SJCRH30 (cell line): ENCODE data around the gene ANO3. TPM values are rescaled to one million over a fixed set of nuclear protein-coding genes. Genes with fewer than 3 reads are reported as not detected.
A peak's percentile ranks its signal among the peaks of the same experiment; 100 is the strongest.

ENCODE experiments used
- DNase-seq, 2 experiments: peaks; one replicate each; pipeline ENCODE4 v3.0.0-alpha.2; 2015 to 2020
- H3K27ac ChIP-seq: fragments of 250-450 bp; sonication (Bioruptor Pico); 2 replicates; pipeline ENCODE4 v1.5.1; 2020; ENCODE audit warnings: mild to moderate bottlenecking, moderate library complexity
- H3K27me3 ChIP-seq: fragments of 250-450 bp; sonication (Bioruptor Pico); 2 replicates; pipeline ENCODE4 v1.5.1; 2020; ENCODE audit warnings: mild to moderate bottlenecking, moderate library complexity
- H3K36me3 ChIP-seq: fragments of 250-450 bp; sonication (Bioruptor Pico); 2 replicates; pipeline ENCODE4 v1.5.1; 2020; ENCODE audit warnings: mild to moderate bottlenecking, moderate library complexity
- H3K4me1 ChIP-seq: fragments of 250-450 bp; sonication (Bioruptor Pico); 2 replicates; pipeline ENCODE4 v1.5.1; 2020; ENCODE audit warnings: mild to moderate bottlenecking, moderate library complexity
- H3K4me3 ChIP-seq: fragments of 250-450 bp; sonication (Bioruptor Pico); 2 replicates; pipeline ENCODE4 v1.5.1; 2020; ENCODE audit warnings: mild to moderate bottlenecking, moderate library complexity
- H3K9me3 ChIP-seq: fragments of 250-450 bp; sonication (Bioruptor Pico); replicated peaks from 2 replicates; pipeline ENCODE4 v1.5.1; 2020; ENCODE audit warnings: mild to moderate bottlenecking, moderate library complexity
- total RNA-seq: library from RNA; depleted of rRNA; stranded (reverse); fragments of >200 nt; shearing (Covaris generic); gene quantifications from 2 replicates; pipeline ENCODE4 v1.2.3, GENCODE V29; 2014

The ANO3 gene
- total RNA-seq, 1 experiment from 2014 or later, result 0.12 TPM

DNA sequence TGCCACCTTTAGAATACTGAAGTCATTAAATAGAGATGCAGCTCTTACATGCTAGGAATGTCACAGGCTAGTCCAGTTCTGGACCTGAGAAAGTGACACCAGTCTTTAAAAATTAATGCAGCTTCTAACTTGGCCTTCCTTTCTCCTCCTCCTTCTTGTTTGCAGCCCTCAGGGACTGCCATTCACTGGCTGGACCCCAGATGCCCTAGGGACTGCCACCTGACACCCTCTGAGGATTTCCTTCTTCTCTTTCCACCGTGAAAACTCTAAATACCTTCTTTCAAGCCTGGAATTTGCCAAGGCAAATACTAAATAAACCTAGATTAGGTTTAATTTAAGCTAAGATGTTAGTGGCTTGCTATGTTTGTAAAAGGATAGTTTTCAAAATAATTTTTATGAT lies 161.7 kb downstream of the ANO3 start:
- 0 out of 2 replicates have a peak, but pooled peaks cover under 1% of the 10 kb centered on the region for H3K27me3 ChIP-seq
- H3K4me1 ChIP-seq, result peaks cover 53% of the 10 kb centered on the region
- H3K36me3 ChIP-seq, result no peaks in the 10 kb centered on the region
- no peak overlapping the region for H3K27ac ChIP-seq
- peaks cover 7% of the 10 kb centered on the region; the same call in 1 of the 2 replicates for H3K9me3 ChIP-seq
- H3K4me3 ChIP-seq, result no peak overlapping the region
- peak; percentile 73 to 86 for DNase-seq

DNA sequence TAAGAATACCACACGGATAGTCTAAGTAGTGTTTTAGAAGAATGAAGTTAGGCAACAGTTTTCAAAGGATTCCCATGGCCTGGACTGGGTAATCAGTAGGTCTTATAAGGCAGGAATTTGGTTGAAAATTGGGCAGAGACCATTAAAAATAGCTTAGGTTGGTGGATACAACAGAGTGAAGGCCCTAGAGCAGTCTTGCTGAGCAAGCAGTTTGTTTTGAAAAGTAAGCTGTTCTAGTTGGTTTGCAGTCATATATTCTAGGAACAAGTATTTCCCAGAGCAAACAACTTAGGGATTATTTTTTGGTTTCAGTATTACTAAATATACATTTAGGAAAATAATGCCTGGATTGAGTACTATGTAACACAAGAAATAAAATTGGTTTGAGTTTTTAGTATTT lies 175.3 kb downstream of the ANO3 start:
- Histone ChIP-seq H3K27ac (no peak overlapping the region), H3K4me1 (no peaks in the 10 kb centered on the region), H3K9me3 (no peaks in the 10 kb centered on the region), H3K4me3 (no peak overlapping the region), H3K27me3 (no peaks in the 10 kb centered on the region), H3K36me3 (no peaks in the 10 kb centered on the region)
- no peak for DNase-seq

DNA sequence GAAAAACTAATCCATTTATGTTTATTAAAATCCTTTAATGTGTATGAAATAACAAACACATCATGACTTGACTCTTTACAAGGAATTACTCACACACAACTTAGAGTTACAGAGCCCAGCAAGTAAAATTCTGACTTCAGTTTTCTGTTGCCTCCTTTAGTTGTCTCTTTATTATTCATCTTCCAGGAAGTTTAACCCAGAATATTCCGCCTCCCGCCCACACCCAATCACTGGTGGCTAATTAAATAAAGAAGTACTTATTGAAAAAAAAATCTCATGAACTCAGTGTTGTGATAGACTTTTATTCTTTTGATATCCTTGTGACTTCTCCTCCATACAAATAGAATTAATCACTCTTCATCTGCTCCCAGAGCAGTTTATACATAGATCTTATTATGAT lies 178.2 kb downstream of the ANO3 start:
- H3K4me3 ChIP-seq, result no peak overlapping the region
- H3K4me1 ChIP-seq, result no peaks in the 10 kb centered on the region
- no peaks in the 10 kb centered on the region for H3K9me3 ChIP-seq
- no peak overlapping the region for H3K27ac ChIP-seq
- no peak for DNase-seq
- H3K36me3 ChIP-seq, result no peaks in the 10 kb centered on the region
- H3K27me3 ChIP-seq, result no peaks in the 10 kb centered on the region

DNA sequence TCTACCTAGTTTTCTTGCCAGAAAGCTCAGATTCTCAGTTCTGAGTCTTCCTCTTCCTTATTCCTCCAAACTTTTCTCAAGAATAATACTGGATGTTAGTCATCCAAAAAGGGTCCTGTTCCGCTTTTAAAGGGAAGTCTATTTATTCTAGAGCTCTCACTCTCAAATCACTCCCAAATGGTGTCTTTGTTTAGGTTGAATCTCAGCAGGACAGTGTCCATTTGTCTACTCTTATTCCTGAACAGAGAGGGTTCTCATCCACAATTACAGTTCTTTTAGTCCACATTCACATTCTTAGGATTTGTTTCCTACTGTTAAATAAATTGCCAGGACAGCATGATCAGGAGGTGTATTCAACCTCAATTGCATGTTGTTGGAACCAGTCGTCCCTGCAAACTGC lies 178.8 kb downstream of the ANO3 start:
- DNase-seq, result no peak

DNA sequence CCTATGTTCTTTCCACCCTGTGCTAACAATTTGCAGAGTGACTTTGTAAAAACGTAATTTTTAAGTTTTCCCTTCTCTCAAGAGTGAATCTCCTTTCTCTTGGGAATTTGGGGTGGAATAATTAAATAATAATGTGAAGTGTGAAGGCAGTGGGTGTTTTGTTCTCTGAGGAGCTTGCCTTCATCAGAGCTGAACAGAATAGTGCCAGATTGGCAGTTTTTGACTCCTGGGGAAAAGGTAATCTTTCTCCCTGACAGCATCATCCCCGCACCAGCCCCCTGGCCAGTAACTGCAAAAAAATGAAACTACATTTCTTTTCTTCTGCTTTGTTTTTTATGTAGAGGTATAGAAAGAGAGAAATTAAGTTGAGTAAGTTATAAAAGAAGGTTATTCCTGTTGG lies 180.3 kb downstream of the ANO3 start:
- H3K27me3 ChIP-seq, result no peaks in the 10 kb centered on the region
- H3K36me3 ChIP-seq, result no peaks in the 10 kb centered on the region
- DNase-seq, result no peak
- no peak overlapping the region for H3K27ac ChIP-seq
- H3K4me1 ChIP-seq, result no peaks in the 10 kb centered on the region
- no peaks in the 10 kb centered on the region for H3K9me3 ChIP-seq
- H3K4me3 ChIP-seq, result no peak overlapping the region

More for the DNA sequence above, 178.8 kb downstream of the ANO3 start:
- Histone ChIP-seq H3K27ac (no peak overlapping the region), H3K4me3 (no peak overlapping the region), H3K9me3 (no peaks in the 10 kb centered on the region), H3K4me1 (no peaks in the 10 kb centered on the region), H3K36me3 (no peaks in the 10 kb centered on the region), H3K27me3 (no peaks in the 10 kb centered on the region)

DNA sequence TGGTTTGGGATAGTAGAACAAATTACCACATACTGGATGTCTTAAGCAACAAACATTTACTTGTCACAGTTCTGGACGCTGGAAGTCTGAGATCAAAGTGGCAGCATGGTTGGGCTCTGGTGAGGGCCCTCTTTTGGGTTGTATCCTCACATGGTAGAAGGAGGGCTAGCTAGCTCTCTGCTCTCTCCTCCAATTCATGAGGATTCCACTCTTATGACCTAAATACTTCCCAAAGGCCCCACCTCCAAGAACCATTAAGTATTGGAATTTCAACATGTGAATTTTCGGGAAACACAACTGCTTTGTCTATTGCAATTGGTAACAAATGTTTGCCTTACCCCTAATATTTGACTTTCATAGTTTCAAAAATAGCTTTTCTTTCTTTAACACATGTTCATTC lies 187.5 kb downstream of the ANO3 start:
- Histone ChIP-seq H3K27me3 (no peaks in the 10 kb centered on the region; the same call in 1 of the 2 replicates), H3K27ac (no peak overlapping the region), H3K4me3 (no peak overlapping the region), H3K36me3 (no peaks in the 10 kb centered on the region), H3K4me1 (peaks cover 7% of the 10 kb centered on the region; the same call in 1 of the 2 replicates), H3K9me3 (no peaks in the 10 kb centered on the region)
- DNase-seq, result no peak

DNA sequence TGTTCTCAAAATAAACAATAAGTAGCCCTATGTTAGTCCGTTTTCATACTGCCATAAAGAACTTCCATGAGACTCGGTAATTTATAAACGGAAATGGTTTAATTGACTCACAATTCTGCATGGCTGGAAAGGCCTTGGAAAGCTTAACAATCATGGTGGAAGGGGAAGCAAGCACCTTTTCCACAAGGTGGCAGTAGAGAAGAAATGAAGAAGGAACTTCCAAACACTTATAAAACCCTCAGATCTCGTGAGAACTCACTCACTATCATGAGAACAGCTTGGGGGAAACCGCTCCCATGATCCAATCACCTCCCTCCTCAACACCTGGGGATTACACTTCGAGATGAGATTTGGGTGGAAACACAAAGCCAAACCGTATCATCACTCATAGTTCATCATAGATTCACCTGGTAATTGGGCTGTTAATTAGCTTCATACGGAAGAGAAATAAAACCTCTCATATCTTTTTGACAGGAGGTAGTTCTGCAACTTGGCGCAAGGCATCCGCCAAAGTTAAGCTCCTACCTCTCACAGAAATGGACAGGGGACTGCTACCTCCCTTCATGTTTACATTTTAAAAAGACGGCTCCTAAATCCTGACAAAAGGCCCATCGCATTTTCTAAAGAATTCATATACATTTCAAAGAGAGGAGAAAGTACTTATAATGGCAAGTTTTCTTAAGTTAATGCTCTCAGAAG lies 191.1 kb downstream of the ANO3 start:
- Histone ChIP-seq H3K27me3 (no peaks in the 10 kb centered on the region; the same call in 1 of the 2 replicates), H3K4me3 (no peak overlapping the region)
- peak in 1 of 2 experiments; percentile 42 for DNase-seq

DNA sequence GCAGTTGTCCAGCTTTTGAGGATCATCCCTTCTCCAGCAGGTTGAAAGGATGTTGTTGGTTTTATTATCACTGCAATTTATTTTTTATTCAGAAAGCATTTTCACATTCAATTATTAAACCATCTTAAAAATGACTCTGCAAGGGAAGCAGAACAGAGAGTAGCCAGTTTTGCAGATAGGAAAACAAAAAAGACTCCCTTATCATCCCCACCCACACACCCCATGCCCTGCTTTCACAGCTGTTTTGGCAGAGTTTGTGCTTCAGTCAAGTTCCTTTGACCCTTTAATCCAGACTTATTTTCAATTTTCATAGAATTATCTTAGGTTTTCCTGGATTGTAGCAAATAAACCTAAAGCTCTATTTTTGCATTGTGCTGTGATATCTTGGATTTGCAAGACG lies 195.8 kb downstream of the ANO3 start:
- H3K9me3 ChIP-seq, result no peaks in the 10 kb centered on the region
- H3K36me3 ChIP-seq, result no peaks in the 10 kb centered on the region
- H3K4me3 ChIP-seq, result no peak overlapping the region
- H3K27ac ChIP-seq, result no peak overlapping the region
- H3K4me1 ChIP-seq, result peaks cover 6% of the 10 kb centered on the region; the same call in 1 of the 2 replicates
- DNase-seq, result peak; percentile 4 to 20
- H3K27me3 ChIP-seq, result no peaks in the 10 kb centered on the region

More for the DNA sequence above, 191.1 kb downstream of the ANO3 start:
- Histone ChIP-seq H3K36me3 (no peaks in the 10 kb centered on the region), H3K27ac (no peak overlapping the region), H3K9me3 (no peaks in the 10 kb centered on the region), H3K4me1 (peaks cover 13% of the 10 kb centered on the region; the same call in 1 of the 2 replicates)

DNA sequence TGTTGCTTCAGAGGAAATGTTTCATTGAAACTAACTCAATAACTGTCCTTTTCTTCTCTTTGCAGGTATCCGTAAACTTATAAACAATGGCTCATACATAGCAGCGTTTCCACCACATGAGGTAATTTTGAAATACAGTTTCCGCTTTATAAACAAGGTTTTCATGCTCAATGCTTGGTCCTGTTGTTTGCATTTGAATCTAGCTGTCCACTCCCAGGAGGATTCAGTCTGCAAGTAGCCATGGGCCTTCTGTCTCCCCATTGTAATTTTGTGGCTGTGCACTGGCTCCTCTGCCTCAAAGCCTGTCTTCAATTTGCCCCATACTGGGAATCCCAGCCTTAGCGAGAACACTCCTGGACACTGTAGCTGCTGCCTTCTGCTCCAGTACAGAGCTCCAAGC lies 205.4 kb downstream of the ANO3 start:
- no peaks in the 10 kb centered on the region for H3K4me1 ChIP-seq
- H3K4me3 ChIP-seq, result no peak overlapping the region
- H3K36me3 ChIP-seq, result no peaks in the 10 kb centered on the region
- no peak overlapping the region for H3K27ac ChIP-seq
- H3K27me3 ChIP-seq, result no peaks in the 10 kb centered on the region
- H3K9me3 ChIP-seq, result no peaks in the 10 kb centered on the region; the same call in 1 of the 2 replicates
- no peak for DNase-seq

DNA sequence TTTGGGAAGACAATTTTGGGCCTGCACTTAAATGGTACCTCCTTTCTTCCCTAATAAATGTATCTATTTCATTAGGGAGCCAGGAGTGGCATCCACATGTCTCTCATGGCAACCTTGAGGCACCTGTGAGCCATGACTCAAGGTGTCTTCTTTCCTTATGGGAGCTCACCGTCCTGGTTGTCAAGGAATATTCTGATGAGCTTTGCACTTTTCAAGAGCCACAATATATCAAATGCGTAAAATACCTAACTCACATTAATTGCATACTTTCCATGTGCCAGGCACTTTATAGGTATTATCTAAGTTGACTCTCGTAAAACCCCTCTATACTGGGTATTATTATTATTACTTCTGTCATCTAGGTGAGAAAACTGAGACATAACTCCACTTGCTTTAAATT lies 207.6 kb downstream of the ANO3 start:
- Histone ChIP-seq H3K27me3 (no peaks in the 10 kb centered on the region), H3K27ac (no peak overlapping the region), H3K9me3 (no peaks in the 10 kb centered on the region; the same call in 1 of the 2 replicates), H3K36me3 (no peaks in the 10 kb centered on the region), H3K4me3 (no peak overlapping the region), H3K4me1 (no peaks in the 10 kb centered on the region)
- no peak for DNase-seq

DNA sequence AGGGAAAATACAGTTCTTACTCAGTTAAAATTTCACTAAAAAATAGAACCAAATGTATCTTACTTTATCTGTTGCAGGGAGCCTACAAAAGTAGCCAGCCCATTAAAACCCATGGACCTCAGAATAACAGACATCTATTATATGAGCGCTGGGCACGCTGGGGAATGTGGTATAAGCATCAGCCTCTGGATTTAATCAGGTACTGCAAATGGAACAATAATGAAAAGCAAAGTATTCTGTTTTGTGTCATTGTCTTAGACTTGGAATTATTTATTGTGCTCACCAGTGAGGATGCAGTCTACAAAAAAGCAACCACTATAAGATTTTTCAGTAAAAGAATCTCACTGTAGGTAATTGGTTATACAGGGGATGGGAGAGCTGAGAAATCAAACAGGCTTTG lies 209.9 kb downstream of the ANO3 start:
- no peaks in the 10 kb centered on the region for H3K27me3 ChIP-seq
- no peaks in the 10 kb centered on the region; the same call in 1 of the 2 replicates for H3K9me3 ChIP-seq
- H3K4me3 ChIP-seq, result no peak overlapping the region
- H3K27ac ChIP-seq, result no peak overlapping the region
- H3K36me3 ChIP-seq, result no peaks in the 10 kb centered on the region
- DNase-seq, result no peak
- no peaks in the 10 kb centered on the region for H3K4me1 ChIP-seq

DNA sequence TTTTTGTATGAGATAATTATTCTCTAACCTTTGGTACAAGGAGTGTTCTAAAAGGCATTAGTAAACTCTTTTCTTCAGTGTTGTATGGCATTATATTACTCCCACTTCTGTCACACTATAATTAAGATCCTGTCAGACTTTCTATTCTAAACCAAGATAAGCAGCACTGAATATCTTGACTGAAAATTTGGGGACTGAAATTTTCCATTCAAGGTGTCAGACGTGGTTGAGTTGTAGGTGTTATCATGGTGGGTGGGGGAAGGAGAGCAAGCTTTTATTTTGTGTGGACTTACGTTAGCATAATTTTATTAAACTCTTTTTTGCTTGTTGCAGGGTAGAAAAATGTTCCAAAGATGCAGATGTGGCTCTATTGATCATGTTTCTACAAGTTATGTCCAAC lies 217.2 kb downstream of the ANO3 start:
- H3K27me3 ChIP-seq, result no peaks in the 10 kb centered on the region
- H3K36me3 ChIP-seq, result no peaks in the 10 kb centered on the region
- no peaks in the 10 kb centered on the region for H3K9me3 ChIP-seq
- H3K4me3 ChIP-seq, result no peak overlapping the region
- H3K27ac ChIP-seq, result no peak overlapping the region
- H3K4me1 ChIP-seq, result no peaks in the 10 kb centered on the region
- DNase-seq, result no peak

DNA sequence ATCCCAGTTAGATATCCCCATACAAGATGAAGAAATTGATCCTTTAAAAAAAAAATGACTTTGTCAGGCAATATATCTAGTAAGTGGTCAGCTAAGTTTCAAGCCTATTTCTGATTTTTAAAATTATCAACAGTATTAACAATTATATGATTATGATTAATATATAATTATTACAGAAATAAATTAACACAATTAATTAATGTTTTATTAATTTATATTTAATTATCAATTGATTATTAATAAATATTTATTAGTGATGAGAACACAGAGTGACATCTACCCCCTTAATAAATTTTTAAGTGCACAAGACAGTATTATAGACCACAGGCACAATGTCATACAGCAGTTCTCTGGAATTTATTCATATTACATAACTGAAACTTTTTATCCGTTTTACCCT lies 218.1 kb downstream of the ANO3 start:
- no peak for DNase-seq
- H3K9me3 ChIP-seq, result no peaks in the 10 kb centered on the region; the same call in 1 of the 2 replicates
- H3K27me3 ChIP-seq, result no peaks in the 10 kb centered on the region
- H3K4me3 ChIP-seq, result no peak overlapping the region
- no peaks in the 10 kb centered on the region for H3K36me3 ChIP-seq
- no peak overlapping the region for H3K27ac ChIP-seq
- H3K4me1 ChIP-seq, result no peaks in the 10 kb centered on the region

DNA sequence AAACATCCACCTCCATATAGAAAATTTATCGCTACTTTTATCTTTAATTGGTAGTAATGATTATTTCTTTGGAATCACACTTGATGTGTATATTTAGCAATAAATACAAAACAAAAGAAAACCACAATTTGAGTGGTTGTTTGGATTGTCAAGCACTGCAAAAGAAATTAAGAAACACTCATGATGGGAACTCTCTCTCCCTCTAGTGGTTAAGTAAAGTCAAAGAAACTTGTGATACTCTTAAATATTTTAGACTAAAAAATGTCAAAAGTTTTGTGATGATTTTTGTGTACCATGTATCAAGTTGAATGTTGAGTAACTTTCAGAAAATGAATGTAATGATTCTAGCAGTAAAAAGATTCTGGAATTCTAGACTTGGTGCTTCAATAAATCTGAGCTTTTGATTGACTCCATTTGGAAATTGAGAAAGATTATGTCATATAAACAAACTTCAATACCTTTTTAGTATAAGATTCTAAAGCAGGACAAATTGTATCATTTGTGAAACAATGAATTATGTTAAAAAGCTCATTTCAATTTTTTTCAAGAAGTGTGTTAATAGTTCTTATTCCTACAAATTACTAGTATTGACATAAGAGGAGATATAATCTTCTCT lies 219.4 kb downstream of the ANO3 start:
- H3K4me1 ChIP-seq, result no peaks in the 10 kb centered on the region
- H3K36me3 ChIP-seq, result no peaks in the 10 kb centered on the region
- H3K4me3 ChIP-seq, result no peak overlapping the region
- H3K27ac ChIP-seq, result no peak overlapping the region
- H3K27me3 ChIP-seq, result no peaks in the 10 kb centered on the region
- no peaks in the 10 kb centered on the region; the same call in 1 of the 2 replicates for H3K9me3 ChIP-seq
- peak in 1 of 2 experiments; percentile 20 for DNase-seq

DNA sequence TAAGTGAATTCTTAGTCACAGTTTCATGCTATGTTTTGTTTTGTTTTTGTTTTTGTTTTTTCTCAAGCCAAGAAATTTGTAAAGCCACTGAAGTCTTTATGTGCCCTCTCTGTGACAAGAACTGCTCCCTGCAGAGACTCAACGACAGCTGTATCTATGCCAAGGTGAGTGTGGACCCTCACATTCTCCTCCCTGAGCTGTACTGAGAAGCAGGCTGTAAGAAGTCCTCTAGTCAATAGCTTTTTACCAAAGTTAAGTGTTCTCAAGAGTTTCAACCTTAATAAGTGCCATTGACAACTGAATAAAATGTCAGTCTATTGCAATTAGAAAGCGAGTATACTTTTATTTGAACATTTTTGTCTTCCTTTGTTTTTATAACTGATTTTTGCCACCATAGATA lies 221.3 kb downstream of the ANO3 start:
- H3K36me3 ChIP-seq, result no peaks in the 10 kb centered on the region

More for the DNA sequence above, 221.3 kb downstream of the ANO3 start:
- no peak overlapping the region for H3K27ac ChIP-seq
- no peak for DNase-seq
- H3K27me3 ChIP-seq, result no peaks in the 10 kb centered on the region
- no peaks in the 10 kb centered on the region; the same call in 1 of the 2 replicates for H3K9me3 ChIP-seq
- H3K4me1 ChIP-seq, result peaks cover 6% of the 10 kb centered on the region
- H3K4me3 ChIP-seq, result no peak overlapping the region
